Naive B cell (primary cell): Measurements from ENCODE around the gene PLEKHS1. TPM values are rescaled to one million over a fixed set of nuclear protein-coding genes. Genes with fewer than 3 reads are reported as not detected.
A peak's percentile ranks its signal among the peaks of the same experiment; 100 is the strongest.
"Not testable (repeated sequence)": the region's sequence is repeated elsewhere in the genome, so short reads cannot be mapped to it uniquely, and the experiment has no call there.

Experiments
- ATAC-seq, 2 donors: fragments of 150-1000 bp; cut with Tn5 transposase; 2 replicates each; pipeline ENCODE4 v1.10.0; 2021; ENCODE audit warnings: low read depth in 2 of 2, mild to moderate bottlenecking in 2 of 2, moderate library complexity in 2 of 2
- DNase-seq: peaks from one replicate; pipeline ENCODE4 v3.0.0; 2022
- H3K27ac Mint-ChIP-seq, 6 donors: one replicate each; pipeline ENCODE4 v1.8.0; 2020 to 2022; ENCODE audit warnings: mild to moderate bottlenecking in 6 of 6, mixed read lengths in 6 of 6, moderate library complexity in 5 of 6, inconsistent platforms in 2 of 6
- H3K27me3 Mint-ChIP-seq, 3 donors: one replicate each; pipeline ENCODE4 v1.8.0; 2021 to 2022; ENCODE audit warnings: mixed read lengths in 3 of 3, mild to moderate bottlenecking in 1 of 3
- H3K36me3 Mint-ChIP-seq, 2 donors: one replicate each; pipeline ENCODE4 v1.8.0; 2020 to 2022; ENCODE audit warnings: mixed read lengths in 2 of 2, inconsistent platforms in 1 of 2, mild to moderate bottlenecking in 1 of 2
- H3K4me1 Mint-ChIP-seq, 3 donors: one replicate each; pipeline ENCODE4 v1.8.0; 2020 to 2022; ENCODE audit warnings: mixed read lengths in 3 of 3, inconsistent platforms in 1 of 3, mild to moderate bottlenecking in 1 of 3, moderate library complexity in 1 of 3
- H3K4me3 Mint-ChIP-seq, 8 donors: one replicate each; pipeline ENCODE4 v1.8.0; 2020 to 2022; ENCODE audit warnings: mild to moderate bottlenecking in 8 of 8, mixed read lengths in 8 of 8, moderate library complexity in 8 of 8, inconsistent platforms in 2 of 8
- H3K9me3 Mint-ChIP-seq, 7 donors: one replicate each; pipeline ENCODE4 v1.8.0; 2020 to 2022; ENCODE audit warnings: mixed read lengths in 7 of 7, mild to moderate bottlenecking in 5 of 7, inconsistent platforms in 2 of 7, moderate library complexity in 1 of 7
- polyA plus RNA-seq, 6 donors: library from polyadenylated mRNA; unstranded; fragments of 300-500 nt; fragmentation: Illumina TruSeq; gene quantifications; one replicate each; pipeline ENCODE4 v1.2.3, GENCODE V29; 2021; ENCODE audit warnings: low read depth in 6 of 6

The PLEKHS1 gene
- polyA plus RNA-seq, 6 donors from 2014 or later = not detected

DNA sequence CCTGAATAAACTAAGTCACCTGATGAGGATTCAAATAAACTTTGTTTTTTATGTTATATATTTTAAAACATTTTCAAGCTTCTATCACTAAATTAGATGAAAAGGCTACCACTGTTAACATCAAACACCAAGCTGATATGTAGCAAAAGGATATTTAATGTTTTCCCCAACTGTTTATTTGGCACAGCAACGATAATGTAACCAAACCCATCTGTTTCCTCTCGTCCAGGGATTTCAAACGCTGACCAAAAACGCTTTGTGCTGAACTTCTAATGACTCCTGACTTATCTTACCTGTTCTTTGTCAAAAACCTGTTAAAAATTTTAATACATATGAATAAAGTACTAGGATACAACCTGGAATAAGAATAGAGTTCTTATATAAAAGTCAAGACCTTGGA lies 71.9 kb downstream of the PLEKHS1 start:
- H3K27me3 Mint-ChIP-seq = peaks cover 0 to 13% (median 4%) of the 10 kb centered on the region in 3 donors
- no peak overlapping the region for H3K27ac Mint-ChIP-seq
- H3K4me1 Mint-ChIP-seq = peaks cover 0 to 2% (median under 1%) of the 10 kb centered on the region in 3 donors
- H3K4me3 Mint-ChIP-seq = no peak overlapping the region
- peaks cover 0 to 7% (median 5%) of the 10 kb centered on the region in 7 donors for H3K9me3 Mint-ChIP-seq
- DNase-seq (no peak), ATAC-seq (no peak)
- no peaks in the 10 kb centered on the region for H3K36me3 Mint-ChIP-seq

DNA sequence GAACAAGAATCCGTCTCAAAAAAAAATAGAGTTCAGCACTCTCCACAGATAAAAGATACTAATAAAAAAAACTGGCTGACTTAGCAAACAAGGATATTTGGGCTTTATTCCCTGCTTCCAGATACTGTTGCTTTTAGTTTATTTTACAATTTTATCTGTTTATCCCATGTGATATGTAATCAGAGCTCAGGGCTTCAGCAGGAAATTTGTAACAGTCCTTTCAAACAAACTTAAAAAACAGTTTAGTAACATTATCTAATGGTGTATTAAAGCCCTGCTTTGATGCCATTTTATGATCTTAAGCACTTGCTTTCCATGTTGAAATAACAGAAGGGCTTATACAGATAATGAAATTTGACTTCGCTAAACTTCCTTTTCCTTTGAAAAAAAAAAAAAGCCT lies 74.3 kb downstream of the PLEKHS1 start:
- ATAC-seq = no peak
- DNase-seq = no peak
- H3K36me3 Mint-ChIP-seq = no peaks in the 10 kb centered on the region
- peaks cover 2 to 15% (median 9%) of the 10 kb centered on the region in 7 donors for H3K9me3 Mint-ChIP-seq
- H3K27ac Mint-ChIP-seq = no peak overlapping the region
- H3K4me1 Mint-ChIP-seq = peaks cover 4% of the 10 kb centered on the region in 3 donors
- H3K27me3 Mint-ChIP-seq = peaks cover 0 to 9% (median 4%) of the 10 kb centered on the region in 3 donors
- no peak overlapping the region for H3K4me3 Mint-ChIP-seq

DNA sequence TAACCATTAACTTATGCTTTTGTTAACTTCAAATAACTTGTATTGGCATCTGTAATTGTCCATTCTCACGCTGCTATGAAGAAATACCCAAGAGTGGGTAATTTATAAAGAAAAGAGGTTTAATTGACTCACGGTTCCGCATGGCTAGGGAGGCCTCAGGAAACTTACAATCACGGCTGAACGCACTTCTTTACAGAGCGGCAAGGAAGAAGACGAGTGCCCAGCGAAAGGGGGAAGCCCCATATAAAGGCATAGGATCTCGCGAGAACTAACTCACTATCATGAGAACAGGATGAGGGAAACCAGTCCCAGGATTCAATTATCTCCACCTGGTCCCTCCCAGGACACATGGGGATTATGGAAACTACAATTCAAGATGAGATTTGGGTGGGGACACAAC lies 77.1 kb downstream of the PLEKHS1 start:
- DNase-seq (peak; percentile 3), ATAC-seq (peak; percentile 77 to 84)
- Mint-ChIP-seq H3K9me3 (peaks cover 2 to 15% (median 9%) of the 10 kb centered on the region in 7 donors), H3K4me3 (peak overlapping the region in 1 of 8 donors; percentile 2), H3K27ac (peak overlapping the region in 1 of 6 donors; percentile 69)
- H3K4me1 Mint-ChIP-seq, H3K27me3 Mint-ChIP-seq, H3K36me3 Mint-ChIP-seq: not testable (repeated sequence)

Other genes with a start within 250 kb of the PLEKHS1 start
- gene HABP2, start 198.6 kb upstream of the PLEKHS1 start, polyA plus RNA-seq = not detected
- not detected for gene NRAP, start 87.6 kb upstream of the PLEKHS1 start, polyA plus RNA-seq
- gene CASP7, start 71.8 kb upstream of the PLEKHS1 start, polyA plus RNA-seq = 10 to 100 TPM; 15.0 to 24.0 (median 18.3) TPM
- gene DCLRE1A, start 102.4 kb downstream of the PLEKHS1 start, polyA plus RNA-seq = 1 to 10 TPM; 1.5 to 4.6 (median 1.9) TPM
- 10 to 100 TPM in 5 of 6 donors, 1 to 10 TPM in 1; 7.2 to 18.9 (median 14.2) TPM for gene NHLRC2, start 103.0 kb downstream of the PLEKHS1 start, polyA plus RNA-seq